HEK293 (cell line): ENCODE results near the gene NPC2.
A peak's percentile ranks its signal among the peaks of the same experiment; 100 is the strongest.

ENCODE experiments used
- CTCF ChIA-PET: fragments of 350-600 bp; formaldehyde crosslinking; extraction: SDS; loops from one replicate; lab custom pipeline; 2021; ENCODE audit warnings: antibody characterized with exemption; lab: Yijun Ruan, JAX
- POLR2A ChIA-PET: fragments of 300-600 bp; formaldehyde crosslinking; extraction: SDS; loops from one replicate; lab custom pipeline; 2020; ENCODE audit warnings: antibody characterized with exemption, inconsistent platforms; lab: Yijun Ruan, JAX
- H3K27ac ChIP-seq: fragments of 200-500 bp; sonication (Bioruptor generic); 2 replicates; pipeline ENCODE4 v1.5.1; 2014; ENCODE audit warnings: low read depth, low read length, control low read depth, inconsistent platforms; ENCODE audit errors: extremely low read depth
- H3K36me3 ChIP-seq, 2 experiments: fragments of 200-500 bp in 1 of 2; sonication (Bioruptor generic) in 1 of 2; 1 replicate in 1 of 2; 2 replicates in 1 of 2; pipeline ENCODE4 v1.5.1; 2014 to 2017; ENCODE audit warnings: inconsistent platforms in 2 of 2, low read length in 2 of 2; ENCODE audit not compliant: control insufficient read depth in 2 of 2, insufficient read depth in 1 of 2
- H3K4me1 ChIP-seq: fragments of 200-500 bp; sonication (Bioruptor generic); 2 replicates; pipeline ENCODE4 v1.5.1; 2014; ENCODE audit warnings: mild to moderate bottlenecking, low read length, inconsistent platforms; ENCODE audit not compliant: control insufficient read depth, insufficient read depth
- H3K4me3 ChIP-seq: 2 replicates; pipeline ENCODE4 v1.5.1; 2011; ENCODE audit warnings: low read depth, mild to moderate bottlenecking, control low read depth, low read length, moderate library complexity
- H3K9me3 ChIP-seq: fragments of 200-500 bp; sonication (Bioruptor generic); 2 replicates; pipeline ENCODE4 v1.5.1; 2014; ENCODE audit warnings: low read depth, low read length, inconsistent platforms; ENCODE audit not compliant: control insufficient read depth, insufficient read depth
- BCL11A ChIP-seq: fragments of 450-650 bp; formaldehyde crosslinking; IDR thresholded peaks from 2 replicates; pipeline ENCODE4 v1.5.1; 2016; ENCODE audit warnings: low read depth, missing biosample characterization, missing genetic modification characterization
- EGR2 ChIP-seq: fragments of 450-650 bp; formaldehyde crosslinking; IDR thresholded peaks from 2 replicates; pipeline ENCODE4 v1.5.1; 2016; ENCODE audit warnings: low read depth, missing biosample characterization, missing genetic modification characterization
- KLF7 ChIP-seq: fragments of 450-650 bp; formaldehyde crosslinking; IDR thresholded peaks from 2 replicates; pipeline ENCODE4 v1.5.1; 2016; ENCODE audit warnings: missing biosample characterization, missing genetic modification characterization, borderline replicate concordance
- KLF8 ChIP-seq: fragments of 450-650 bp; formaldehyde crosslinking; IDR thresholded peaks from 2 replicates; pipeline ENCODE4 v1.5.1; 2016; ENCODE audit warnings: missing biosample characterization, missing genetic modification characterization
- PRDM6 ChIP-seq: fragments of 450-650 bp; formaldehyde crosslinking; IDR thresholded peaks from 2 replicates; pipeline ENCODE4 v1.5.1; 2017; ENCODE audit warnings: missing biosample characterization, missing genetic modification characterization
- SALL2 ChIP-seq: fragments of 450-650 bp; formaldehyde crosslinking; IDR thresholded peaks from 2 replicates; pipeline ENCODE4 v1.5.0; 2017; ENCODE audit warnings: missing biosample characterization, mild to moderate bottlenecking, missing genetic modification characterization, borderline replicate concordance
- SETDB1 ChIP-seq: IDR thresholded peaks from one replicate; pipeline ENCODE4 v1.6.1; 2017; ENCODE audit warnings: mild to moderate bottlenecking, low read length, moderate library complexity, mixed read lengths; ENCODE audit not compliant: insufficient read length
- WT1 ChIP-seq: fragments of 450-650 bp; formaldehyde crosslinking; IDR thresholded peaks from 2 replicates; pipeline ENCODE4 v1.5.1; 2016; ENCODE audit warnings: missing biosample characterization, missing genetic modification characterization
- ZBTB17 ChIP-seq: fragments of 450-650 bp; formaldehyde crosslinking; IDR thresholded peaks from 2 replicates; pipeline ENCODE4 v1.5.1; 2016; ENCODE audit warnings: missing biosample characterization, missing genetic modification characterization
- ZFHX2 ChIP-seq: fragments of 450-650 bp; formaldehyde crosslinking; conservative IDR thresholded peaks from 2 replicates; pipeline ENCODE4 v1.5.1; 2016; ENCODE audit warnings: missing biosample characterization, missing genetic modification characterization
- ZNF221 ChIP-seq: fragments of 450-650 bp; formaldehyde crosslinking; IDR thresholded peaks from 2 replicates; pipeline ENCODE4 v1.5.1; 2017; ENCODE audit warnings: missing biosample characterization, missing genetic modification characterization, borderline replicate concordance
- ZNF24 ChIP-seq: fragments of 450-650 bp; formaldehyde crosslinking; IDR thresholded peaks from 2 replicates; pipeline ENCODE4 v1.5.1; 2016; ENCODE audit warnings: missing biosample characterization, missing genetic modification characterization
- ZNF248 ChIP-seq: fragments of 450-650 bp; formaldehyde crosslinking; IDR thresholded peaks from 2 replicates; pipeline ENCODE4 v1.5.1; 2017; ENCODE audit warnings: missing biosample characterization, missing genetic modification characterization
- ZNF398 ChIP-seq: fragments of 450-650 bp; formaldehyde crosslinking; IDR thresholded peaks from 2 replicates; pipeline ENCODE4 v1.5.1; 2017; ENCODE audit warnings: missing biosample characterization, missing genetic modification characterization
- ZNF426 ChIP-seq: fragments of 450-650 bp; formaldehyde crosslinking; IDR thresholded peaks from 2 replicates; pipeline ENCODE4 v1.5.1; 2017; ENCODE audit warnings: missing biosample characterization, missing genetic modification characterization, mild to moderate bottlenecking, inconsistent platforms, moderate library complexity
- ZNF623 ChIP-seq: fragments of 450-650 bp; formaldehyde crosslinking; IDR thresholded peaks from 2 replicates; pipeline ENCODE4 v1.5.1; 2016; ENCODE audit warnings: missing biosample characterization, missing genetic modification characterization
- TF ChIP-seq, protein P1 (sequence below): fragments of 450-650 bp; formaldehyde crosslinking; IDR thresholded peaks from 2 replicates; pipeline ENCODE4 v1.5.1; 2016; ENCODE audit warnings: missing biosample characterization, missing genetic modification characterization
- TF ChIP-seq, protein P2 (sequence below): fragments of 450-650 bp; formaldehyde crosslinking; IDR thresholded peaks from 2 replicates; pipeline ENCODE4 v1.5.1; 2017; ENCODE audit warnings: missing biosample characterization, missing genetic modification characterization
- TF ChIP-seq, protein P3 (sequence below): fragments of 450-650 bp; formaldehyde crosslinking; IDR thresholded peaks from 2 replicates; pipeline ENCODE4 v1.5.1; 2016; ENCODE audit warnings: missing biosample characterization, missing genetic modification characterization

Gene NPC2

DNA sequence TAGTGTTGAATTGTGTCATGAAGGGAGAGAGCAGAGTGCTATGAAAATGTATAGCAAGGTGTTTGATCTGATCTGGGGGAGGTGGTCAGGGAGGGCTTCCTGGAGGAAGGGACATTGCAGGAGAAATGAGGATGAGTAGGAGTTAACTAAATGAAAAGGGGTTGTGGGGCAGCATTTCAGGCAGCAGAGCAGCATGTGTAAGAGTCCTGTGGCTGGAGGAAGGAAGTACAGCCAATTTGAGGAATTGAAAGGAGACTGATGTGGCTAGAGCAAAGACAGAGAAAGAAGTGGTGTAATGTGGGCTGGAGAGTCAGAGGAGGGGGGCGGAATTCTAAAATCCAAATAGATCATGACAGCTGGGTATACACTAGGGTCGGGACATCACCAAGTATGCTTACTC, 20.5 kb downstream of the NPC2 start:
- Histone ChIP-seq H3K9me3 (no peaks in the 10 kb centered on the region), H3K4me1 (no peaks in the 10 kb centered on the region)
- POLR2A ChIA-PET = no interaction called here
- TF ChIP-seq PRDM6 (tag by site-specific recombination) = no peak
- TF ChIP-seq SALL2 (tag by site-specific recombination) = no peak
- TF ChIP-seq ZNF248 (tag by site-specific recombination) = no peak
- no peak for TF ChIP-seq ZNF221
- TF ChIP-seq ZNF623 (tag by site-specific recombination) = peak; percentile 68
- TF ChIP-seq, all 188 proteins: peak for 1
- no peak overlapping the region for H3K27ac ChIP-seq
- CTCF ChIA-PET = no interaction called here
- H3K36me3 ChIP-seq = peaks cover 0 to 26% of the 10 kb centered on the region in 2 experiments; a peak in 1 of 3 replicates
- no peak overlapping the region for H3K4me3 ChIP-seq

GRCh38 chr14:74469548-74470518, 23.3 kb downstream of the NPC2 start:
- Histone ChIP-seq H3K9me3 (no peaks in the 10 kb centered on the region), H3K36me3 (peaks cover 0 to 12% of the 10 kb centered on the region in 2 experiments; a peak in 1 of 3 replicates), H3K4me3 (no peak overlapping the region), H3K27ac (no peak overlapping the region), H3K4me1 (no peaks in the 10 kb centered on the region)
- ChIA-PET POLR2A (no interaction called here), CTCF (interaction anchor here (0.6 kb wide), 1 partner anchor 143 kb away, joined by 3 read pairs; no protein-coding TSS in a partner anchor)
- TF ChIP-seq, protein P1, sequence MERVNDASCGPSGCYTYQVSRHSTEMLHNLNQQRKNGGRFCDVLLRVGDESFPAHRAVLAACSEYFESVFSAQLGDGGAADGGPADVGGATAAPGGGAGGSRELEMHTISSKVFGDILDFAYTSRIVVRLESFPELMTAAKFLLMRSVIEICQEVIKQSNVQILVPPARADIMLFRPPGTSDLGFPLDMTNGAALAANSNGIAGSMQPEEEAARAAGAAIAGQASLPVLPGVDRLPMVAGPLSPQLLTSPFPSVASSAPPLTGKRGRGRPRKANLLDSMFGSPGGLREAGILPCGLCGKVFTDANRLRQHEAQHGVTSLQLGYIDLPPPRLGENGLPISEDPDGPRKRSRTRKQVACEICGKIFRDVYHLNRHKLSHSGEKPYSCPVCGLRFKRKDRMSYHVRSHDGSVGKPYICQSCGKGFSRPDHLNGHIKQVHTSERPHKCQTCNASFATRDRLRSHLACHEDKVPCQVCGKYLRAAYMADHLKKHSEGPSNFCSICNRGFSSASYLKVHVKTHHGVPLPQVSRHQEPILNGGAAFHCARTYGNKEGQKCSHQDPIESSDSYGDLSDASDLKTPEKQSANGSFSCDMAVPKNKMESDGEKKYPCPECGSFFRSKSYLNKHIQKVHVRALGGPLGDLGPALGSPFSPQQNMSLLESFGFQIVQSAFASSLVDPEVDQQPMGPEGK (tag by site-specific recombination) = no peak
- no peak for TF ChIP-seq SETDB1
- TF ChIP-seq ZBTB17 (tag by site-specific recombination) = no peak
- TF ChIP-seq, protein P2, sequence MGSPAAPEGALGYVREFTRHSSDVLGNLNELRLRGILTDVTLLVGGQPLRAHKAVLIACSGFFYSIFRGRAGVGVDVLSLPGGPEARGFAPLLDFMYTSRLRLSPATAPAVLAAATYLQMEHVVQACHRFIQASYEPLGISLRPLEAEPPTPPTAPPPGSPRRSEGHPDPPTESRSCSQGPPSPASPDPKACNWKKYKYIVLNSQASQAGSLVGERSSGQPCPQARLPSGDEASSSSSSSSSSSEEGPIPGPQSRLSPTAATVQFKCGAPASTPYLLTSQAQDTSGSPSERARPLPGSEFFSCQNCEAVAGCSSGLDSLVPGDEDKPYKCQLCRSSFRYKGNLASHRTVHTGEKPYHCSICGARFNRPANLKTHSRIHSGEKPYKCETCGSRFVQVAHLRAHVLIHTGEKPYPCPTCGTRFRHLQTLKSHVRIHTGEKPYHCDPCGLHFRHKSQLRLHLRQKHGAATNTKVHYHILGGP (tag by site-specific recombination) = no peak
- TF ChIP-seq BCL11A = no peak

GRCh38 chr14:74468513-74468912, 24.6 kb downstream of the NPC2 start:
- ChIA-PET CTCF (no interaction called here), POLR2A (interaction anchor here (0.6 kb wide), 1 partner anchor 334 kb away, joined by 5 read pairs; no protein-coding TSS in a partner anchor)
- H3K4me3 ChIP-seq = no peak overlapping the region
- peaks cover 0 to 2% of the 10 kb centered on the region in 2 experiments; a peak in 1 of 3 replicates for H3K36me3 ChIP-seq
- no peaks in the 10 kb centered on the region for H3K4me1 ChIP-seq
- no peak overlapping the region for H3K27ac ChIP-seq
- no peaks in the 10 kb centered on the region for H3K9me3 ChIP-seq
- TF ChIP-seq KLF7 (tag by site-specific recombination) (no peak), ZNF623 (tag by site-specific recombination) (no peak), SALL2 (tag by site-specific recombination) (no peak), EGR2 (tag by site-specific recombination) (peak; percentile 95), WT1 (tag by site-specific recombination) (no peak), ZNF426 (tag by site-specific recombination) (no peak), KLF8 (tag by site-specific recombination) (no peak), ZFHX2 (tag by site-specific recombination) (peak; percentile 93), ZNF24 (tag by site-specific recombination) (no peak), ZNF398 (tag by site-specific recombination) (no peak)
- TF ChIP-seq, protein P3, sequence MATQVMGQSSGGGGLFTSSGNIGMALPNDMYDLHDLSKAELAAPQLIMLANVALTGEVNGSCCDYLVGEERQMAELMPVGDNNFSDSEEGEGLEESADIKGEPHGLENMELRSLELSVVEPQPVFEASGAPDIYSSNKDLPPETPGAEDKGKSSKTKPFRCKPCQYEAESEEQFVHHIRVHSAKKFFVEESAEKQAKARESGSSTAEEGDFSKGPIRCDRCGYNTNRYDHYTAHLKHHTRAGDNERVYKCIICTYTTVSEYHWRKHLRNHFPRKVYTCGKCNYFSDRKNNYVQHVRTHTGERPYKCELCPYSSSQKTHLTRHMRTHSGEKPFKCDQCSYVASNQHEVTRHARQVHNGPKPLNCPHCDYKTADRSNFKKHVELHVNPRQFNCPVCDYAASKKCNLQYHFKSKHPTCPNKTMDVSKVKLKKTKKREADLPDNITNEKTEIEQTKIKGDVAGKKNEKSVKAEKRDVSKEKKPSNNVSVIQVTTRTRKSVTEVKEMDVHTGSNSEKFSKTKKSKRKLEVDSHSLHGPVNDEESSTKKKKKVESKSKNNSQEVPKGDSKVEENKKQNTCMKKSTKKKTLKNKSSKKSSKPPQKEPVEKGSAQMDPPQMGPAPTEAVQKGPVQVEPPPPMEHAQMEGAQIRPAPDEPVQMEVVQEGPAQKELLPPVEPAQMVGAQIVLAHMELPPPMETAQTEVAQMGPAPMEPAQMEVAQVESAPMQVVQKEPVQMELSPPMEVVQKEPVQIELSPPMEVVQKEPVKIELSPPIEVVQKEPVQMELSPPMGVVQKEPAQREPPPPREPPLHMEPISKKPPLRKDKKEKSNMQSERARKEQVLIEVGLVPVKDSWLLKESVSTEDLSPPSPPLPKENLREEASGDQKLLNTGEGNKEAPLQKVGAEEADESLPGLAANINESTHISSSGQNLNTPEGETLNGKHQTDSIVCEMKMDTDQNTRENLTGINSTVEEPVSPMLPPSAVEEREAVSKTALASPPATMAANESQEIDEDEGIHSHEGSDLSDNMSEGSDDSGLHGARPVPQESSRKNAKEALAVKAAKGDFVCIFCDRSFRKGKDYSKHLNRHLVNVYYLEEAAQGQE (tag by site-specific recombination) = no peak
